HFFc6 (cell line): Measurements from ENCODE around the gene MYO19. TPM values are rescaled to one million over a fixed set of nuclear protein-coding genes. Genes with fewer than 3 reads are reported as not detected.
"Not testable (repeated sequence)": the region's sequence is repeated elsewhere in the genome, so short reads cannot be mapped to it uniquely, and the experiment has no call there.

Source experiments
- DNase-seq: peaks from one replicate; pipeline ENCODE4 v3.0.0-alpha.2; 2018
- H3K27ac Mint-ChIP-seq: 2 replicates; pipeline ENCODE4 v1.8.0; 2020; ENCODE audit warnings: mild to moderate bottlenecking, mixed read lengths
- H3K27me3 Mint-ChIP-seq: 2 replicates; pipeline ENCODE4 v1.8.0; 2021; ENCODE audit warnings: mild to moderate bottlenecking, moderate library complexity, mixed read lengths; ENCODE audit not compliant: insufficient read depth
- H3K36me3 Mint-ChIP-seq: 2 replicates; pipeline ENCODE4 v1.8.0; 2021; ENCODE audit warnings: low read depth, mixed read lengths
- H3K4me1 Mint-ChIP-seq: 2 replicates; pipeline ENCODE4 v1.8.0; 2020; ENCODE audit warnings: low read depth, mixed read lengths
- H3K4me3 Mint-ChIP-seq: 2 replicates; pipeline ENCODE4 v1.8.0; 2020; ENCODE audit warnings: mild to moderate bottlenecking, moderate library complexity, mixed read lengths
- H3K9me3 Mint-ChIP-seq: 2 replicates; pipeline ENCODE4 v1.8.0; 2020; ENCODE audit warnings: mild to moderate bottlenecking, mixed read lengths
- CTCF ChIP-seq: fragments of 200-600 bp; sonication (generic); IDR thresholded peaks from 2 replicates; pipeline ENCODE4 v1.5.0; 2021; ENCODE audit warnings: antibody characterized with exemption, mild to moderate bottlenecking
- total RNA-seq, 6 experiments: library from RNA; stranded (reverse); fragmentation: NEBNext Ultra II Directional; extraction: Animal tissue kit (Norgen Biotek cat#: 25700); gene quantifications; 2 replicates in 1 of 6; 3 replicates in 5 of 6; pipeline ENCODE4 v1.2.3, GENCODE V29; 2021

Gene MYO19
- total RNA-seq, 6 experiments from 2014 or later = 32.4 to 45.9 (median 38.4) TPM

GRCh38 chr17:36510636-36511035 is 24.0 kb downstream of the MYO19 start:
- no peak overlapping the region for H3K27ac Mint-ChIP-seq
- H3K9me3 Mint-ChIP-seq = no peaks in the 10 kb centered on the region
- no peak overlapping the region for H3K4me3 Mint-ChIP-seq
- no peak for TF ChIP-seq CTCF
- no peaks in the 10 kb centered on the region; the same call in 1 of the 2 replicates for H3K27me3 Mint-ChIP-seq
- peaks cover 20% of the 10 kb centered on the region for H3K36me3 Mint-ChIP-seq
- DNase-seq = no peak
- H3K4me1 Mint-ChIP-seq = no peaks in the 10 kb centered on the region

- no peaks in the 10 kb centered on the region for H3K4me1 Mint-ChIP-seq
- H3K9me3 Mint-ChIP-seq = no peaks in the 10 kb centered on the region
- no peak for DNase-seq
- peaks cover 13% of the 10 kb centered on the region for H3K36me3 Mint-ChIP-seq
- TF ChIP-seq CTCF = no peak
- H3K27me3 Mint-ChIP-seq = no peaks in the 10 kb centered on the region; the same call in 1 of the 2 replicates
- H3K27ac Mint-ChIP-seq = no peak overlapping the region
- H3K4me3 Mint-ChIP-seq = no peak overlapping the region
Observed at GRCh38 chr17:36509272-36509985, 25.2 kb downstream of the MYO19 start.

- not testable (repeated sequence) for H3K4me3 Mint-ChIP-seq, H3K27me3 Mint-ChIP-seq, H3K4me1 Mint-ChIP-seq, DNase-seq, H3K27ac Mint-ChIP-seq, H3K9me3 Mint-ChIP-seq
- H3K36me3 Mint-ChIP-seq = peaks cover 17% of the 10 kb centered on the region
Observed at GRCh38 chr17:36508439-36508838, 26.2 kb downstream of the MYO19 start.

- H3K9me3 Mint-ChIP-seq = no peaks in the 10 kb centered on the region
- TF ChIP-seq CTCF = no peak
- H3K4me1 Mint-ChIP-seq = no peaks in the 10 kb centered on the region
- H3K27ac Mint-ChIP-seq = no peak overlapping the region
- no peaks in the 10 kb centered on the region; the same call in 1 of the 2 replicates for H3K27me3 Mint-ChIP-seq
- peaks cover 23% of the 10 kb centered on the region for H3K36me3 Mint-ChIP-seq
- DNase-seq = no peak
- H3K4me3 Mint-ChIP-seq = no peak overlapping the region
Observed at GRCh38 chr17:36507266-36507665, 27.4 kb downstream of the MYO19 start.

- Mint-ChIP-seq H3K4me3 (no peak overlapping the region), H3K4me1 (no peaks in the 10 kb centered on the region), H3K9me3 (no peaks in the 10 kb centered on the region), H3K27me3 (no peaks in the 10 kb centered on the region; the same call in 1 of the 2 replicates), H3K27ac (no peak overlapping the region), H3K36me3 (peaks cover 23% of the 10 kb centered on the region)
- DNase-seq = no peak
- no peak for TF ChIP-seq CTCF
Observed at GRCh38 chr17:36506831-36507230, 27.8 kb downstream of the MYO19 start.

GRCh38 chr17:36506249-36506826 is 28.3 kb downstream of the MYO19 start:
- TF ChIP-seq CTCF = no peak
- peaks cover 23% of the 10 kb centered on the region for H3K36me3 Mint-ChIP-seq
- no peaks in the 10 kb centered on the region for H3K9me3 Mint-ChIP-seq
- no peaks in the 10 kb centered on the region for H3K4me1 Mint-ChIP-seq
- no peak overlapping the region for H3K27ac Mint-ChIP-seq
- no peak for DNase-seq
- H3K27me3 Mint-ChIP-seq = no peaks in the 10 kb centered on the region; the same call in 1 of the 2 replicates
- H3K4me3 Mint-ChIP-seq = no peak overlapping the region
